Colon (tissue), 2 donors: ENCODE measurements around the gene DBF4B.
"Not testable (repeated sequence)": the region's sequence is repeated elsewhere in the genome, so short reads cannot be mapped to it uniquely, and the experiment has no call there.

Source experiments
- FAIRE-seq: peaks from 2 replicates; lab custom pipeline; 2012; peaks lifted over from hg19 to GRCh38; lab: Jason Lieb, UNC
- donor health status: control.
- donor health status: control.

The DBF4B gene

DNA sequence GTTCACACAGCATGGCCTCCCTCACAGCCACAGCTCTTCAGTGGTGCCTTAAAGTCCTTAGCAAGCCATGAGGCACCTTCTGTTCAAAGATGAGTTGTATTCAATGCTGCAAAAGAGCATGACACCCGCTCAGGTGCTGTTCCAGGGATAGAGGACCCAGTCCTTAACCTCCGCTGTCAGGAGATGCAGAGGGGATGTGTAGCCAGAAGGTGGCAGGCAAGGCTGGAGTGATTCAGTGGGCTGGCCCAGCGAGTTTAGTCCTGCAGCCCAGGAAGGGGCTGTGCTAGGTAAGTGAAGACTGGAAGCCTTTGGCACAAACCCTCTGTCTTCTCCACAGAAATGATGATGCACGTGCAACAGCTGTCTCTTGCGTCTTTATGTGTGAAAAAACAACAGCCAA, 25.3 kb downstream of the DBF4B start:
- no peak for FAIRE-seq

DNA sequence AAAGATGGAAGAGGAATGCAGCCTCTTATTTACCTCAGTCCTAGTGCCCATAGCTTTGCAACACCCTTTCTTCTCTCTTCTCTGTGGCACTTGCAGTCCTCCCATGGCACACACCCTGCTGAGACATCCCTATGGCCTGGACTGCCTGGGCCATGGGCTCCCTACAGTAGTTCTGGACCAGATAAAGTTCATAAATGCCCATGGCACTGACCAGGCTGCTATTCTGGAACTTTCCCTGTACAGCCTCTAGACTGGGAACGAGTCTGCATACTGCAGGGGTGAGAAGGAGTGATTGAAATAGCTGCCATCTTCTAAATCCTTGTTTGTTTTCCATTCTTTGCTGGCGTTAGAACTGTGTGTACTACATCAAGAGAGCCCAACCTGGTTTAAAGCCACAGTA, 25.8 kb downstream of the DBF4B start:
- no peak for FAIRE-seq

DNA sequence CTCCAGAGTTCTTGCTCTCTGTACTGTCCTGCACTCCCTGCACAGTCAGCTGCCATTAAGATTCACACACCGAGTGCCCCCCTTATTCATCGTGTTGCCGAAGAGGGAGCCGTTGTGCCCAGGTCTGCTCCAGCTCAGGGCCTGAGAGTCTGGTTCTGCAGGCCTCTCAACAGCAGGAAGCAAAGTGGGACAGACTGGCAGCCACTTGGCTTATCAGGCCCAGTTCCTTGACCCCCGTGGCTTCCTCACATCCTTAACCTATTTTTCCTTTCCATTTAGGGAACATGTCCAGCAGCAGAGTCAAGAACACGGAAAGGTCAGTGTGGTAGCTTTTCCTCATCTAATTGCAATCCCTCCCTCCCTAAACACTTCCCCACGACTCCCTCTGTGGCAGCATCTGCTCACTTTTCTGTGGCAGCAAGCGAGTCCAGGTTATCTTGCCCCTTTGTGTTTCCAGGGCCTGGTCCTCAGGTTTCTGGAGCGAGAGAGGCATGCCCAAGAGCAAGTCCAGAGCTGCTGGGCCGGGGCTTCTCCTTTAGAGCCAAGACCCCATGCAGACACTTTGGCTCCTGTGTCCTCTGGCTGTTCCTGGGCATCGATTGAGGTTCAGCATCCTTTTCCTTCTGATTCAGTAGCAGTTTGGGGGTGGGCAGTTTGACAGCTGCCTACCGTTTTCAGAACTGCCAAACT, 28.2 kb downstream of the DBF4B start:
- no peak for FAIRE-seq

DNA sequence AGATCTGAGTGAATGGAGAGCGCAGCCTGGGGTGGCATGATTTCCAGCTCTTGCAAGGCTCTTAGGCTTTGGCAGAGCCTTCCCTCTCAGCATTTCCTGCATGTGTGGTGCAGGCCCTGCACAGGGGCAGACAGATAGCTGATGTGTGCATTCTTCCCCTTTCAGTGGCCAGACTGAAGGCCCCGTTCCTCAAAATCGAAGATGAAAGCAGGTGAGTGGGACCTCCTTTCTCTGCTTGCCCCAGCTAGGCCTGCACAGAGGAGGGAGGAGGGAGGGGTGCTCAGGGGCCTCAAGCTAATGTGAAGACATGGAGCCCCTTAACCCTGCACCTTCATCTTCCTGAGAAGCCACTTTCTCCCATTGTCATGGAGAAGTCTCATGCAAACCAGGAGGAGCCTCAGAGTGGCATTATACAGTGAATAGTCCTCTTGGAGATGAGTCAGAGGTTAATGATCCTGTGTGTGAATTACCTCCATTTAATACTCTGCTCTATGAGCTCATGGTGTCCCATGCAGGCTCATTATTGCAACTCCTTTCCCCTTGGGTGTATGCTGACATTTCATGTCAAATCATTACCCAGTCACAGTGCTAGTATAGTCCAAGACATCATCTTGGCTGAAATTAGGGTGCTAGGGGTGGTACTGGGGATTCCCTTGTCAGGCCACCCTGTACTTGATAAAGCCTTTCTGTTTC, 29.9 kb downstream of the DBF4B start:
- FAIRE-seq: no peak

DNA sequence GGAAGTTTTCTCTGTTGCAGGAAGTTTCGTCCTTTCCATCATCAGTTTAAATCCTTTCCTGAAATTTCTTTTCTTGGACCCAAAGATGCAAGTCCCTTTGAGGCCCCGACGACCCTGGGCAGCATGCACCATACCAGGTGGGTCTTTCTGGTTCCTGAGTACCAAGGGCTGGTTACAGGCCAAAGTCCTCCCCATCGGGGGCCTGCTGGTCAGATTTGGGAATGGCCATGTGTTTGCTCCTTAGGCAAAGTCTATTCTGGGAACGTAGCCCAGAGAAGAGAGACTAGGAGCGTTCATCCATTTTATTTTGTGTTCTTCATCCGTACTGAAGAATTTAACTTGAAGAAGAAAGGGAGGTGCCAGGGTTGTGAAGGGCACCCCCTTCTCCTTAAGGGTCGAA, 32.9 kb downstream of the DBF4B start:
- FAIRE-seq: no peak

DNA sequence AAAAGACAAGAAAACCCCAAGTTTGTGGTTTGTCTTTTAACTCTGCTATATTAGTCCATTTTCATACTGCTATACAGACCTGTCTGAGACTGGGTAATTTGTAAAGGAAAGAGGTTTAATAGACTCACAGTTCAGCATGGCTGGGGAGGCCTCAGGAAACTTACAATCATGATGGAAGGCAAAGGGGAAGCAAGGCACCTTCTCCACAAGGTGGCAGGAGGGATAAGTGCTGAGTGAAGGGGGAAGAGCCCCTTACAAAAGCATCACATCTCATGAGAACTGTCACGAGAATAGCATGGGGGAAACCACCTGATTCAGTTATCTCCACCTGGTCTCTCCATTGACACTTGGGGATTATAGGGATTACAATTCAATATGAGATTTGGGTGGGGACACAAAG, 36.8 kb downstream of the DBF4B start:
- FAIRE-seq: no peak

DNA sequence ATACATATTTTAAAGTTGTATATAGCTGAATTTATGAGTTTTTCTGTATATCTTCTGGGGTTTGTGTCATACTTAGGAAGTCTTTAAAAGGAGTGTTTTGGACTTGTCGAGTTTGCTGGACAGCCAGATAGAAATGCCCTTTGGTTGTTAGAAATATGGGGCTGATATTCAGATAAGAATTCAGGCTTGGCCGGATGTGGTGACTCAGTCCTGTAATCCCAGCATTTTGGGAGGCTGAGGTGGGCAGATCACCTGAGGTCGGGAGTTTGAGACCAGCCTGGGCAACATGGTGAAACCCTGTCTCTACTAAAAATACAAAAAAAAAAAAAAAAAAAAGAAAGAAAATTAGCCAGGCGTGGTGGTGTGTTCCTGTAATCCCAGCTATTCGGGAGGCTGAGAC, 37.3 kb downstream of the DBF4B start:
- FAIRE-seq: not testable (repeated sequence)

DNA sequence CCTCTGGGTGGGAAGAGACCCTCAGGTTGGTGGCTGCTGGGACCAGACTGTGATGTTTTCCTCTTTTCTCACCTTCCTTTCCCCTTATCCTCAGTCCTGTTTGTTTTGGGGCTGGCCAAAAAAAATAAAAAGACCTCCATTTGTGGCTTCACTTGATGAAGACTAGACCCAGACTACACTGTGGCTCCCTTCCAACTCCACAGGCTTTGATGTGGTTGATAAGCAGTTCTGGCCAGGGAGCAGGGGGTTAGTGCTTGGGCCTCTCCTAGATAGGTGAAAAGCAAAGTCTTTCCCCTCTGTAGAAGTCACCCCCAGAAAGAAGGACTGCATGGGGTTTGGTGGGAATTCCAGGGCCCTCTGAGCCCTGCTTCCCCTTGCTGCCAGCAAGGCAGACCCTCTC, 39.1 kb downstream of the DBF4B start:
- FAIRE-seq: no peak

DNA sequence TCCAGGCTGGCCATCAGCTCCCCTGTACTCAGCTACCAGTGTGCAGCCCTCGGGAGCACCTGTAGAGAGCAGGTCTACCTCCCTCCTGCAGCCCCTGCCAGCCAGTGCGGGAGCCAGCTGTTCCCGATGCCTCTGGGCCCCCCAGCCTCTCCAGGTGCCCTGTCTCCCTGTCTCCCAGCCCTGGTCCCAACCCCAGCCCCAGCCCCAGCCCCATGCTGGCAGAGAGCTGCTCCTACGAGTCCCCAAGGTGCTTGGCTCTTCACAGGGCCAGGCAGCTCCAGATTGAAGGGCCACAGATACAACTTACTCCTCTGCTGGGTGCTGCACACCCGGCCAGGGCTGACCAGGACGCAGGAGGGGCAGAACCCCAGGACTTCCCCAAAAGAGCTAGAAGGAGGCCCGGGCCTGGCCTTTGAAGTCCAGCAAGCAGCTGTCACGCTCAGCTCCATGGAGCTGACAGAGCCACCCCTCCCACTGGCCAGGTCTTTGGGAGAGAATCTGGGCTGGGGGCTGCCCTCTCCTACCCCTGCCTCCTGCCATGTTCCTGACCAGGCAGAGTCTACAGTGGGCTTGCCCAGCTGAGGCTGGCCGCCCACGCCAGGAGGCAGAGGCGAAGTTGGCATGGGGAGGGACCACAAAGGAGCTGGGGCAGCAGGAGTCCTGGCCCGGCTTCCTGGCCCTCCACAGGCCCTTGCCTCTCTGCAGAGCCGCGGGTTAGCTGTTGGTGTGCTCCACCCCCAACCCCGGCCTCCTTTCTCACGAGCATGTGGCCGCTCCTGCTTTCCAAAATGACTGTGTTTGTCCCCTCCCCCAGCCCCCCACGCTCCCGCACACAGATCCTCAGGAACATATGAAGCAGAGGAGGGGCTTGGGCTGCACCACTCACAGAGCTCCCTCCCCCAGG, 40.9 kb downstream of the DBF4B start:
- no peak for FAIRE-seq

DNA sequence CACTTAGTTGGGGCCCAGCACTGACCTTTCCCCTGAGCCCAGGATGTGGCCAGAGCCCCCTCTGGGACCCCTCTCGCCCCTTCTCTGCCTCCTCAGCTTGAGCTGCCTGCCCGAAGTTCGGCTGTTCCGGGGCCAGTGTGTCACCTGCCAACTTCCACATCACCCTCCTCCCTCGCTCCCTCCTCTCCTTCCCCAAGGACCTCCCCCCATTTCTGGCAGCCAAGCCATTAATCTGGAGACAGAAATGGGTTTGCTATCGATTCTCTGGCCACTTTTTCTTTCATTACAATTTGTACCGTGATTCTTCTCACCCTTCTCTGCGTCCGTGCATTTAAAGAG, 41.5 kb downstream of the DBF4B start:
- no peak for FAIRE-seq

DNA sequence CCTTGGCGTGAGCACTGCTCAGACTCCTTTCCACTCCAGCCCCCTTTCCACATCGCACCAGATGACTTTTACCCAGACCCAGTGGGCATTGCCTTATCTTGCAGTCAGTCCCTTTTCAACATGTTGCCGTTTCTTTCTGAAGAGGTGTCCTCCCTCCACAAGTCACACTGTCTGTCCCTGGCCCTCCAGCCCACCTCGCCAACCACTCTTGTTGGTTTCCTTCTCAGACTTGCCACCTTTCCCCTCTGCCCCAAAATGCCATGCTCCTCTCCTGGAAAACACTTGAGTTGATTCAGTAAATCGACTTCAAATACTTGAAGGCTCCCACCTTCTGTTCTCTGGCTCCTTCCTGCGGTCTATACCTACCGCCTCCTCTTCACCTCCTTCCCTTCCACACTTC, 42.9 kb downstream of the DBF4B start:
- no peak for FAIRE-seq

DNA sequence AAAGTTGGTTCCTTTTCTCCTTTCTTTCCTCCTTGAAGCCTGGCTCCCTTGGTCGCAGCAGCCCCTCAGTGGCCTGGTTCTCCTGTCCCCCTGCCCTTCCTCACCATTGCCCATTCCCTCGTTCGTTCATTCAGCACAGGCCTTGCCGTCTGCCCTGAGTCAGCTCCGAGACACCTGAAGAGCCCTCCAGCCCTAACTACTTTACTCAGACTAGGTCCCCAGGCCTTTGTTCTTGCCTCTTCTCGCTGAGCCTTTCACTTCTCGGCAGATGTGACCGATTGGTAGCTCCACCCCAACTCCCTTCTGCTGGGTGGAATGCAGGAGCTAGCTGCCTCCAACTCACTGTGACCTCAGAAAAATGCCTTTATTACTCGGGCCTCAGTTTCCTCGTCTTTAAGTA, 43.3 kb downstream of the DBF4B start:
- FAIRE-seq: no peak

DNA sequence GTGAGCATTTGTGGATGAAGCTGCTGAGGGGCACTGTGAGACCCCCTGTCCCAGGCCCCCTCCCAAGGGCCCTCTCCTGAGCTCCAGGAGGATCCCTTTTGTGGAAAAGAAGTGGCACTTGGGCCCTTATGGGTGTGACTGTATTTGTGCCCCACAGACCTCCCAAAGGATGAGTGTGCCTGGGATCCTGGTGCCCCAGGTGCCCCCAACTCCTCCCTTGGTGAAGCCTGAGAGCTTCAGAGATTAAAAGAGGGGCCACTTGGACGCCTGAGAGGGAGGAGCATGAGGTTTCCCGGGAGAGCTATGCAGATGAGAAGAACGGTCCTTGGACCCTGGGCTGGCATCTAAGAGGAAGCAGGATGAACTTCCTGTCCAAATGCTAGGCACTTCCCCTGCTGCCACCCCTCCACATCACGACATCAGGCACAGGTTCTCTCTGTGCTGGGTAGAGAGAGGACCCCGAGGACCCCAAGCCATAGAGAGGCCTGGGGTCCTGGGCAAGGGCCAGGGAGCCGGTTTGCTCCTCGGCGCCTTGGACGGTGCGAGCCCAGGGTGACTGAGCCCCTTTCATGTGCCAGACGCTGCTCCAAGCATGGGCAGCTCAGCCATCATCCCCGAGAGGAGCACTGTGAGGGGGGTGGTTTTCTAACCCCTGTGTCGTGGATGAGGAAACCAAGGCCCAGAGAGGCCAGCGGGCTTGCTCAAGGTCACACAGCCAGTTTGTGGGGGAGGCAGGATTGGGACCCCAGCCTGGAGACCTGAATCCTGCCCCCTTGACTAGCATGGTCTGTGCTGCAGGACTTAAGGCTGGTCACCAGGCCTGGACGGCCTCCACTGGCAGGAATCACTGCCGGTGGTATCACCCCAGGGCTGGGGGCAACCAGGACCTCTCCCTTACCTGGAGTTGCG, 44.7 kb downstream of the DBF4B start:
- FAIRE-seq: no peak

DNA sequence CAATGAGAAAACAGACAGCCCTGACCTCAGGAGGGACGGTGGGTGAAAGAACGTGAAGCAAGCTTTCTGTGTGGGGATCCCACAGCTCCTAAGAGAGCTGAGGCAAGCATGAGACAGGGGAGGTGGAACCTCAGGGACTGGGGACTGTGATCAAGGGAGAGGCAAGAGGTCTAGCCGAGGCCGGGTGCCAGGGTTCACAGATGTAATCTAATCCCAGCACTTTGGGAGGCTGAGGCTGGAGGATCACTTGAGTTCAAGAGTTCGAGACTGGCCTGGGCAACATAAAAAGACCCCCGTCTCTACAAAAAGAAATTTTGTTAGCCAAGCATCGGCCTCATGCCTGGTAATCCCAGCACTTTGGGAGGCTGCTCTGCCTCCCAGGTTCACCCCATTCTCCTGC, 45.8 kb downstream of the DBF4B start:
- no peak for FAIRE-seq

DNA sequence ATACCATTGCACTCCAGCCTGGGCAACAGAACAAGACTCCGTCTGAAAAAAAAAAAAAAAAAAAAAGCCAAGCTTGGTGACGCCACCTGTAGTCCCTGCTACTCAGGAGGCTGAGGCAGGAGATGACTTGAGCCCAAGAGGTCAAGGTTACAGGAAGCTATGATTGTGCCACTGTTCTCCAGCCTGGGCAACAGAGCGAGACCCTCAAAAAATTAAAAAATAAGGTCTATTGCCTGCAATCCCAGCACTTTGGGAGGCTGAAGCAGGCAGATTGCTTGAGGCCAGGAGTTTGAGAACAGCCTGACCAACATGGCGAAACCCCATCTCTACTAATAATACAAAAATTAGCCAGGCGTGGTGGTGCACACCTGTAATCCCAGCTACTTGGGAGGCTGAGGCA, 46.7 kb downstream of the DBF4B start:
- not testable (repeated sequence) for FAIRE-seq

DNA sequence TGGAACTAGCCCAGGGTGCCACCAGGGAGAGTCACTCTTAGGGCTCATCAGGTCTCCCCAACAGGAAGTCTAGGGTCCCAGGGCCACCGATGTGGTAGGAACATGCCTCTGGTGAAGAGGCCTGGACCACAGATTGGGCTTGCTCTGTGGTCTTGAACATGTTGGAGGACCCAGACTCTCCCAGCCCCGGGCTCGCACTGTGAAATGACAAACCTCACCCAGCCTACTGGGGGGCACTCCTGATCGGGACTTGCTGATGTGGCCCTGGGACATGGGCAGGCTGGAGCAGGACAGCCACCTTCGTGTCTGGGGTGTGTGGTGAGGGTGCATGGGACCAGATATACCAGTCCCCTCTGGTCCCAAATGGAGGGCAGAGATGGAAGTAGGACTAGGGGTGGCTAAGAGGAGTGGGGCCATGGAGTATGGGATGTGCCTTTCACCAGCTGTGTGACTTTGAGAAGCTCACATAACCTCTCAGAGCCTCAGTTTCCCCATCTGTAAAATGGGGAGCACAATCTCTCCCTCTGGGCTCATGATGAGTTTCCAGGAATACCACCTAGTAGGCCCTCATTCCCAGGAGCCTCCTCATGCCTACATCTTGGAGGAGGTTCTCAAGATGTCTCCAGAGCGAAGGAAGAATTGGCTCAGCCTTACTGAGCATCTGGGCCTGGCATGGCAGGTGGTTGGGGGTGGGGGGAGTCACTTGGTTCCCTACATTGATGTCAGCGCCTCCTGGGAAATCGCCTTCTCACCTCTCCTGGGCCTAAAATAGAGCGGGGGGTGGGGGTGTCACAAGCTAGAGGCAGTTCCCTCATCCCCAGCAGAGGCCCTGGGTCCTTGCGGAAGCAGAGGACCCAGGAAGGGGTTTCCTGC, 48.8 kb downstream of the DBF4B start:
- no peak for FAIRE-seq

DNA sequence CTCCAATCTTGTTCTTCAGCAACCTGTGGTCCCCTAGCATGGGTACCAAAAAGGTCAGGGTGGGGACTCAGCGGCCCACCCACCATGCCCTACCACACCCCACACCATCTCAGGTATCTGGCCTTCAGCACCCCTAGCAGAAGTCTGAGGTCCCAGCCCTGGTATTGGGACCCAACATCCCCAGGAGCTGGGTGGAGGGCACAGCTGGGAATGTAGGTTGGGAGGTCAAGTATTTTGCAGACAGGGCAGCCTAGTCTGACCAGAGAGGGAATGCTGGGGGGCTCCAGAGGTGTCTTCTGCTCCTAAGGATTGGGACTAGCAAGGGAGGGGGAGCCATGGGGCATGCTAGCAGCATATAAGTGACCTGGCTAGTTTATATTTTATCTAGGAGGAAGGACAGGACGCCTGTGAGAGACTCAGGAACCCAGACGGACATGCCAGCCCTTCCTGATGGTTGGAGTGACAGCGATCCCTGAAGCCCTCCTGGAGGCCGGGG, 49.5 kb downstream of the DBF4B start:
- FAIRE-seq: no peak

DNA sequence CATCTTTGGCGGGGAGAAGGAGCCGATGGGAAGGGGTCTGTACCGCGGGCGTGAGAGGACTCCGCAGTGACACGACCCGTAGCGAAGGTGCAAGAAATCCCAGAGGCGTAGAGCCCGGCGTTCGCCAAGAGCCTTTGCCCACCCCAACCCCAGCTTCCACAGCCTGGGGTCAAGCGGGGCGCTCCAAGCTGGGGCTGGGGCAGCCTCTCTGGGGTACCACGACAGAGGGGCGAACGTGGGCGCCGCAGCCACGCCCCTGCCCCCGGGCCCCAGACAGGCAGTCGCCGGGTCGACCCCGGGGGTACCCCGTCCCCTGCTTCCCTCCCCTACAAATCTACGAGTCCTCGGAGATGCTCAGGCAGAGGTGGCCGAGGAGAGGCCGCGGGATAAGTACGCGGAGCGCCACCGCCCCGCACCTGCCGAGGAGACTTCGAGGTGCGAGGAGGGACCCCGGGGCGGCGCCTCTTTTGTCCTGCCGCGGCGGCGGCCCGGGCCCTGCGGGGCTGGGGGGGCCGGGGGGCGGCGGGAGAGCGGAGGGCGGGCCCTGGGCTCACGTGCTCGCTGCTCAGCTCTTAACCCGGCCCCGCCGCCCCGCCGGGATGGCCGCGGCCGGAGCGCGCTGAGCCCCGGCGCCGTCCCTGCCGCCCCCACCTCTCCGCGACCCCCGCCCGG, 50.1 kb downstream of the DBF4B start, which contains the start of gene ADAM11:
ADAM11 (plus strand) TSS at position 575 of the 672 bp plus-strand sequence. CDS start 212 bp downstream, outside the sequence.
- no peak for FAIRE-seq

DNA sequence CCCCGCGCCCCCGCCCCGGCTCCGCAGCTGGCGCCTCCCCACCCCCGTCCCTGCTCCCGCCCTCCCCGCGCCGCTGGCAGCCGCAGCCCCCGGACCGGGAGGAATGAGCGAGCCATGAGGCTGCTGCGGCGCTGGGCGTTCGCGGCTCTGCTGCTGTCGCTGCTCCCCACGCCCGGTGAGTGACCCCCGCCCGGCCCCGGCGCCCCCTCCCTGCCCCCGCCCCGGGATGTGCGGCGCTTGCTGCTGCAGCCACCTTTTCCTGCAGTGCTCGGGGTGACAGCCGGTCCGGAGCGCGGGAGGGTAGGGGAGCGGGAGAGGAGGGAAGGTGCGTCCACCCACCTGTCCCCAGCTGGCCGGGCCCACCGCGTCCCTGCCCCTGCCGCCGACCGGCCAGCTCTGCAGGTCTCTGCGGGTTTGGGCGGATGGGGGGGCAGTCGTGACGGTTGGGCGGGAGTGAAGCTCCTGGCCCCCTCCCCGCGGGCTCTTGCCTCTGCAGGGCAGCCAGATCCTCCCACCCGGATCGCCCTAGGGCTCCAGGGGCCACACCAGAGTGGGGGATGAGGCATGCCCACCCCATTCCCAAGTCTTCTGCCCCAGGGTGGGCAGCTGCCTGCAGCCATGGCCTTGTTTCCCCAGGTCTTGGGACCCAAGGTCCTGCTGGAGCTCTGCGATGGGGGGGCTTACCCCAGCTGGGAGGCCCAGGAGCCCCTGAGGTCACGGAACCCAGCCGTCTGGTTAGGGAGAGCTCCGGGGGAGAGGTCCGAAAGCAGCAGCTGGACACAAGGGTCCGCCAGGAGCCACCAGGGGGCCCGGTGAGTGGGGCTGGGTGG, 50.8 kb downstream of the DBF4B start:
- FAIRE-seq: no peak
